ENCODE results near the gene AUTS2. TPM values are rescaled to one million over a fixed set of nuclear protein-coding genes. Genes with fewer than 3 reads are reported as not detected.

Gene AUTS2
- total and polyA plus RNA-seq, 2 experiments from 2014 or later = 32.0 to 91.0 TPM

GRCh38 chr7:70793060-70793459 is 1194.8 kb downstream of the AUTS2 start:
- peaks cover 4% of the 10 kb centered on the region for H3K27me3 Mint-ChIP-seq (ENCODE audit: insufficient read depth, low read depth, poor library complexity)
- no peaks in the 10 kb centered on the region for H3K79me2 ChIP-seq (replicated peaks; ENCODE audit: insufficient read depth)
- ATAC-seq (no peak), DNase-seq (ENCODE audit: low spot score) (no peak)
- no peak overlapping the region for H2AFZ ChIP-seq
- H3K4me1 Mint-ChIP-seq = peaks cover 9% of the 10 kb centered on the region; the same call in 2 of the 3 replicates
- no peak overlapping the region for H3K27ac ChIP-seq (ENCODE audit: low read depth)
- no peaks in the 10 kb centered on the region for H3K9me2 ChIP-seq (ENCODE audit: insufficient read depth)
- H3K4me2 ChIP-seq = no peak overlapping the region
- 0 out of 2 replicates have a peak, but pooled peaks cover 3% of the 10 kb centered on the region for H3F3A ChIP-seq (replicated peaks; ENCODE audit: low read depth)
- H3K4me3 ChIP-seq = no peak overlapping the region
- H3K36me3 Mint-ChIP-seq (ENCODE audit: low read depth) = peaks cover 55% of the 10 kb centered on the region
- H3K27ac Mint-ChIP-seq = no peak overlapping the region
- H4K20me1 ChIP-seq (replicated peaks; ENCODE audit: insufficient read depth) = peaks cover 3% of the 10 kb centered on the region
- no peak overlapping the region for H3K4me3 Mint-ChIP-seq
- no peak for TF ChIP-seq POLR2AphosphoS5 (IDR thresholded peaks at IDR 0.05; ENCODE audit: low read depth)
- H3K4me1 ChIP-seq (ENCODE audit: insufficient read depth) = no peaks in the 10 kb centered on the region
- H3K36me3 ChIP-seq (ENCODE audit: insufficient read depth) = peaks cover 16% of the 10 kb centered on the region; the same call in 1 of the 2 replicates
- peaks cover 5% of the 10 kb centered on the region; the same call in 1 of the 3 replicates for H3K9me3 Mint-ChIP-seq
- H3K27me3 ChIP-seq (ENCODE audit: insufficient read depth) = no peaks in the 10 kb centered on the region

- DNase-seq (ENCODE audit: low spot score) = no peak
- Mint-ChIP-seq H3K4me3 (no peak overlapping the region), H3K27ac (no peak overlapping the region), H3K27me3 (ENCODE audit: insufficient read depth, low read depth, poor library complexity) (peaks cover 4% of the 10 kb centered on the region), H3K4me1 (peaks cover 9% of the 10 kb centered on the region; the same call in 2 of the 3 replicates), H3K9me3 (peaks cover 5% of the 10 kb centered on the region; the same call in 1 of the 3 replicates), H3K36me3 (ENCODE audit: low read depth) (peaks cover 48% of the 10 kb centered on the region)
- ATAC-seq = no peak
- H3K27me3 ChIP-seq (ENCODE audit: insufficient read depth) = no peaks in the 10 kb centered on the region
- no peaks in the 10 kb centered on the region for H3K9me2 ChIP-seq (ENCODE audit: insufficient read depth)
- no peaks in the 10 kb centered on the region for H3K79me2 ChIP-seq (replicated peaks; ENCODE audit: insufficient read depth)
- no peak overlapping the region for H3K4me3 ChIP-seq
- H3K4me2 ChIP-seq = no peak overlapping the region
- H2AFZ ChIP-seq = no peak overlapping the region
- no peaks in the 10 kb centered on the region; the same call in 1 of the 2 replicates for H4K20me1 ChIP-seq (replicated peaks; ENCODE audit: insufficient read depth)
- no peak overlapping the region for H3K27ac ChIP-seq (ENCODE audit: low read depth)
- 0 out of 2 replicates have a peak, but pooled peaks cover 3% of the 10 kb centered on the region for H3F3A ChIP-seq (replicated peaks; ENCODE audit: low read depth)
- peaks cover 10% of the 10 kb centered on the region; the same call in 1 of the 2 replicates for H3K36me3 ChIP-seq (ENCODE audit: insufficient read depth)
- no peaks in the 10 kb centered on the region for H3K4me1 ChIP-seq (ENCODE audit: insufficient read depth)
- TF ChIP-seq POLR2AphosphoS5 (IDR thresholded peaks at IDR 0.05; ENCODE audit: low read depth) = no peak
- TF ChIP-seq ZNF462 (CRISPR knock-in tag; IDR thresholded peaks at IDR 0.05) = no peak
- no peak for TF ChIP-seq CTCF (conservative IDR thresholded peaks at IDR 0.05; ENCODE audit: low read depth in 2 of 2)
- no peak for TF ChIP-seq CREB1 (CRISPR knock-in tag; IDR thresholded peaks at IDR 0.05; ENCODE audit: low read depth)
- TF ChIP-seq EZH2phosphoT487 (IDR thresholded peaks at IDR 0.05; ENCODE audit: unreplicated experiment) = no peak
- TF ChIP-seq EZH2 (IDR thresholded peaks at IDR 0.05; ENCODE audit: low read depth, unreplicated experiment) = no peak
- TF ChIP-seq ZNF114 (CRISPR knock-in tag; IDR thresholded peaks at IDR 0.05) = no peak
- no peak for TF ChIP-seq JUNB (IDR thresholded peaks at IDR 0.05; ENCODE audit: unreplicated experiment)
- TF ChIP-seq REST (IDR thresholded peaks at IDR 0.05; ENCODE audit: unreplicated experiment) = no peak
Observed at GRCh38 chr7:70793821-70794220, 1195.5 kb downstream of the AUTS2 start.

All from GM23338 (cell line).